Liver (tissue), 9 donors: ENCODE results near the gene PNLIP. TPM values are rescaled to one million over a fixed set of nuclear protein-coding genes. Genes with fewer than 3 reads are reported as not detected.

Experiments
- DNase-seq: peaks from one replicate; pipeline ENCODE4 v3.0.0-alpha.2; 2017; ENCODE audit warnings: low spot score
- H3K27ac ChIP-seq, 2 donors: one replicate each; pipeline ENCODE4 v1.7.0; 2013; ENCODE audit warnings: inconsistent platforms in 2 of 2, low read length in 2 of 2, control low read depth in 1 of 2, low read depth in 1 of 2, mild to moderate bottlenecking in 1 of 2
- H3K27me3 ChIP-seq, 4 donors: one replicate each; pipeline versions ENCODE4 v1.6.1 to v1.7.0; 2013; ENCODE audit warnings: low read length in 3 of 4, inconsistent platforms in 1 of 4, mild to moderate bottlenecking in 1 of 4, moderate library complexity in 1 of 4; ENCODE audit not compliant: control insufficient read depth in 4 of 4, insufficient read depth in 4 of 4
- H3K36me3 ChIP-seq, 4 donors: one replicate each; pipeline versions ENCODE4 v1.6.1 to v1.7.0; 2013; ENCODE audit warnings: low read length in 3 of 4, mild to moderate bottlenecking in 3 of 4, low read depth in 1 of 4, moderate library complexity in 1 of 4; ENCODE audit not compliant: control insufficient read depth in 4 of 4, insufficient read depth in 3 of 4
- H3K4me1 ChIP-seq, 4 donors: one replicate each; pipeline versions ENCODE4 v1.6.1 to v1.7.0; 2013; ENCODE audit warnings: low read length in 3 of 4, mild to moderate bottlenecking in 3 of 4, moderate library complexity in 1 of 4; ENCODE audit not compliant: control insufficient read depth in 4 of 4, insufficient read depth in 4 of 4
- H3K4me3 ChIP-seq, 3 donors: one replicate each; pipeline versions ENCODE4 v1.6.1 to v1.7.0; 2013; ENCODE audit warnings: low read length in 3 of 3, control low read depth in 1 of 3, low read depth in 1 of 3, mild to moderate bottlenecking in 1 of 3
- H3K9ac ChIP-seq, 2 donors: one replicate each; pipeline ENCODE4 v1.7.0; 2013; ENCODE audit warnings: low read length in 2 of 2, mild to moderate bottlenecking in 2 of 2, moderate library complexity in 2 of 2, control low read depth in 1 of 2, low read depth in 1 of 2
- H3K9me3 ChIP-seq, 4 donors: one replicate each; pipeline versions ENCODE4 v1.6.1 to v1.7.0; 2013; ENCODE audit warnings: low read length in 3 of 4; ENCODE audit not compliant: control insufficient read depth in 4 of 4
- CTCF ChIP-seq: fragments of 150-350 bp; IDR thresholded peaks from 2 replicates; pipeline ENCODE4 v1.5.1; 2017; ENCODE audit warnings: improper control_type of control experiment, low read depth, low read length; ENCODE audit not compliant: missing input control
- FOXA2 ChIP-seq: IDR thresholded peaks from 2 replicates; pipeline ENCODE4 v1.6.1; 2016; ENCODE audit warnings: antibody characterized with exemption
- GABPA ChIP-seq, 2 donors: IDR thresholded peaks in 1 of 2; conservative IDR thresholded peaks in 1 of 2; 2 replicates each; pipeline ENCODE4 v1.6.1; 2016; ENCODE audit warnings: antibody characterized with exemption in 2 of 2, mild to moderate bottlenecking in 1 of 2, moderate library complexity in 1 of 2
- JUND ChIP-seq, 2 donors: IDR thresholded peaks; 2 replicates each; pipeline ENCODE4 v1.6.1; 2016; ENCODE audit warnings: antibody characterized with exemption in 2 of 2
- RAD21 ChIP-seq, 2 donors: IDR thresholded peaks; 2 replicates each; pipeline ENCODE4 v1.6.1; 2016; ENCODE audit warnings: antibody characterized with exemption in 2 of 2, mild to moderate bottlenecking in 2 of 2
- REST ChIP-seq: IDR thresholded peaks from 2 replicates; pipeline ENCODE4 v1.6.1; 2016; ENCODE audit warnings: antibody characterized with exemption, mild to moderate bottlenecking
- RXRA ChIP-seq, 2 donors: IDR thresholded peaks; 2 replicates each; pipeline ENCODE4 v1.6.1; 2017 to 2018; ENCODE audit warnings: antibody characterized with exemption in 2 of 2, mild to moderate bottlenecking in 1 of 2
- TAF1 ChIP-seq: conservative IDR thresholded peaks from 2 replicates; pipeline ENCODE4 v1.6.1; 2016; ENCODE audit warnings: antibody characterized with exemption, mild to moderate bottlenecking
- WGBS: extraction: QIAGEN DNeasy Blood & Tissue Kit; methylation state at CpG from one replicate; pipeline ENCODE4 v1.1.7; 2013; 5-methylcytosine and 5-hydroxymethylcytosine counted together
- polyA plus RNA-seq, 2 donors: library from polyadenylated mRNA; stranded (reverse) in 1 of 2; unstranded in 1 of 2; fragments of 200-250 nt in 1 of 2; fragments of >200 nt in 1 of 2; fragmentation: Nextera tagmentation in 1 of 2; extraction: Ambion mirVana in 1 of 2; gene quantifications; one replicate each; pipeline versions ENCODE4 v1.2.1 to v1.2.3, GENCODE V29; 2013 to 2015
- total RNA-seq, 2 donors: library from RNA; depleted of rRNA; stranded (reverse); fragments of >200 nt; gene quantifications; one replicate each; pipeline ENCODE4 v1.2.3, GENCODE V29; 2014
- TF ChIP-seq, protein P1 (sequence below): IDR thresholded peaks from 2 replicates; pipeline ENCODE4 v1.6.1; 2016; ENCODE audit warnings: antibody characterized with exemption
- TF ChIP-seq, protein P2 (sequence below): IDR thresholded peaks from 2 replicates; pipeline ENCODE4 v1.6.1; 2016; ENCODE audit warnings: antibody characterized with exemption
- donor health status: healthy.
- donor health status: healthy.
- donor health status: healthy.
- donor health status: healthy.
- donor health status: healthy.

The PNLIP gene
- total and polyA plus RNA-seq, 4 donors: 0.14 TPM; not detected in 3

GRCh38 chr10:116554628-116555027 is 8.9 kb downstream of the PNLIP start:
- no peak for TF ChIP-seq CTCF
- TF ChIP-seq TAF1: no peak
- no peak for TF ChIP-seq REST
- no peak for DNase-seq
- Histone ChIP-seq H3K4me1 (no peaks in the 10 kb centered on the region), H3K4me3 (no peak overlapping the region), H3K27ac (no peak overlapping the region), H3K9ac (no peak overlapping the region), H3K9me3 (no peaks in the 10 kb centered on the region), H3K36me3 (no peaks in the 10 kb centered on the region), H3K27me3 (peaks cover 0 to 3% (median 0%) of the 10 kb centered on the region in 4 donors)
- WGBS: 45% methylated on average over 5 of the region's 5 CpGs

- H3K27ac ChIP-seq: no peak overlapping the region
- DNase-seq: no peak
- H3K9ac ChIP-seq: no peak overlapping the region
- 77% methylated on average over 6 of the region's 6 CpGs for WGBS
- H3K4me1 ChIP-seq: no peaks in the 10 kb centered on the region
- H3K4me3 ChIP-seq: no peak overlapping the region
- no peaks in the 10 kb centered on the region for H3K9me3 ChIP-seq
- peaks cover 0 to 3% (median 0%) of the 10 kb centered on the region in 4 donors for H3K27me3 ChIP-seq
- no peaks in the 10 kb centered on the region for H3K36me3 ChIP-seq
- TF ChIP-seq, protein P1, sequence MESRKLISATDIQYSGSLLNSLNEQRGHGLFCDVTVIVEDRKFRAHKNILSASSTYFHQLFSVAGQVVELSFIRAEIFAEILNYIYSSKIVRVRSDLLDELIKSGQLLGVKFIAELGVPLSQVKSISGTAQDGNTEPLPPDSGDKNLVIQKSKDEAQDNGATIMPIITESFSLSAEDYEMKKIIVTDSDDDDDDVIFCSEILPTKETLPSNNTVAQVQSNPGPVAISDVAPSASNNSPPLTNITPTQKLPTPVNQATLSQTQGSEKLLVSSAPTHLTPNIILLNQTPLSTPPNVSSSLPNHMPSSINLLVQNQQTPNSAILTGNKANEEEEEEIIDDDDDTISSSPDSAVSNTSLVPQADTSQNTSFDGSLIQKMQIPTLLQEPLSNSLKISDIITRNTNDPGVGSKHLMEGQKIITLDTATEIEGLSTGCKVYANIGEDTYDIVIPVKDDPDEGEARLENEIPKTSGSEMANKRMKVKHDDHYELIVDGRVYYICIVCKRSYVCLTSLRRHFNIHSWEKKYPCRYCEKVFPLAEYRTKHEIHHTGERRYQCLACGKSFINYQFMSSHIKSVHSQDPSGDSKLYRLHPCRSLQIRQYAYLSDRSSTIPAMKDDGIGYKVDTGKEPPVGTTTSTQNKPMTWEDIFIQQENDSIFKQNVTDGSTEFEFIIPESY: no peak
These were observed 10.1 kb downstream of the PNLIP start for GRCh38 chr10:116555880-116556279.

DNA sequence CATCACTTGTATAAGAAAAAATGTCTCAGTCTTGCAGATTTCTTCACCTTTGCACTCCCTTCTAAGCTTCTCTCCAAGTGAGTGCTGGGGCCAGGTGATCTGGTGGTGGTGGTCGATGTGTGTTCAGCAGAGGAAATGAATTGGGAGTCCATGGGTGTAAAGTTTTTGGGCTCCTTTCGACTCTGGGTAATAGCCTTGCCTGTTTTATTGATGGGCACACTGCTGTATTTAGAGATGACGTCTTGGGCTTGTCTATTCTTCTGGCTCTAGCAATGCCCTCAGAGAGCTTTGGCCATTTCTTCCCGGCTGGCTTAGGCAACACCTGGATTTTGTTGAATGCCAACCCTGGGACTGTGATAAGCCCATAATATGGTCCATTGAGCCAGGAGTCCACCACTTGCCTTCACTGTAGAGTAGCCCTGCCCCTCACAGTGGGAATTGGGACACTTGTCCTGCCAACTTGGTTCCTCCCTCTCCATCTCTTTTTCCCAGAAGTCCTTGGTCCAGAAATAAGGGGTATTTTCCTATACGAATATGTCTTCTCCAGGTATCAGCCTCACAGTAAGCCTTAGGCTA is 11.7 kb downstream of the PNLIP start:
- TF ChIP-seq RXRA (IDR thresholded peaks at IDR 0.05) (no peak), GABPA (IDR thresholded peaks at IDR 0.05 in 1 of 2, conservative IDR thresholded peaks at IDR 0.05 in 1 of 2) (no peak), JUND (IDR thresholded peaks at IDR 0.05) (no peak), CTCF (no peak), FOXA2 (no peak), RAD21 (IDR thresholded peaks at IDR 0.05) (no peak)
- TF ChIP-seq, protein P2, sequence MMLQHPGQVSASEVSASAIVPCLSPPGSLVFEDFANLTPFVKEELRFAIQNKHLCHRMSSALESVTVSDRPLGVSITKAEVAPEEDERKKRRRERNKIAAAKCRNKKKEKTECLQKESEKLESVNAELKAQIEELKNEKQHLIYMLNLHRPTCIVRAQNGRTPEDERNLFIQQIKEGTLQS: no peak

More for the DNA sequence above, 11.7 kb downstream of the PNLIP start:
- Histone ChIP-seq H3K27me3 (peaks cover 0 to 5% (median 0%) of the 10 kb centered on the region in 4 donors), H3K36me3 (no peaks in the 10 kb centered on the region), H3K27ac (no peak overlapping the region), H3K4me3 (no peak overlapping the region), H3K9ac (no peak overlapping the region), H3K4me1 (no peaks in the 10 kb centered on the region), H3K9me3 (no peaks in the 10 kb centered on the region)
- WGBS: 70% methylated on average over 5 of the region's 5 CpGs
- DNase-seq: no peak
